Measurements from ENCODE around the gene ATP9A. TPM values are rescaled to one million over a fixed set of nuclear protein-coding genes. Genes with fewer than 3 reads are reported as not detected.

The ATP9A gene
- total and polyA plus RNA-seq, 2 of the 4 experiments (the other 2 are of a cell fraction), result 10.6 to 22.4 TPM

DNA sequence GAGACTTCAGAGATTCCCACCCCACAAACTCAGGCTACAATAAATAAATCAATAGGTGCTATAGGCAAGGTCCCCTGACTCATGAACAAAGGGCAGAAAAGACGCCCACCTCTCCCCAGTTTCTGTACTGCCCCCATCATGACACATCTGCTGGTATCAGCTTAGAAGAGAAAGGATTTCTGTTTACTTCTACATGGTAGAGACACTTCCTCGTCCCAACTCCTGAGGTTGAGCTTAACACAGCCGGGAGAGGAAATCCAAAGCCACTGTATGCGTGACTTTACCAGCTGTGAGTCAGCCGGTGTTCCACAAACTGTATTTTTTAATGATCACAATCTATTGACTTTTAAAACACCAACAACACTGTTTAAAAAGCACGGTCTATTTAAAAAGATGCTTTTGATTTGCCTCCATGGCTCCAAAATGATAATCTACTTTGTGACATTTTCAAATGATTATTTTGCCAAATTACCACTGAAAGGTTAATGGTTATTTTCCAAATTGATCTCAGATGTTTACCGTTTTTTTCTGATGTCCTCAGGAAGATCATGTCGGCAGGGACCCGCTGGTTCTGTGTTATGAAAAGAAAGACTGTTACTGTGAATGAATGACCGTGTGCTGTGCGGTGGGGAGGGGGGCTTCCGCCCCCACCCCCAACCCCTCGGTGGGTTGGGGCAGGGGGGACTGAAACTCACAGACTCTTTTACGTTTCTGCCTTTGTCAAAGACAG is 72.5 kb downstream of the ATP9A start:
- Histone ChIP-seq H3K9ac (ENCODE audit: low read depth, low read length) (peak overlapping the region; percentile 59), H3K4ac (ENCODE audit: low read depth, low read length) (peak overlapping the region; percentile 91), H3K27ac (ENCODE audit: insufficient read depth, low read length) (peak overlapping the region; percentile 90), H2BK15ac (ENCODE audit: low read depth, low read length) (peak overlapping the region; percentile 84; the same call in 1 of the 3 replicates), H3K9me1 (ENCODE audit: insufficient read depth, low read length) (peaks cover 12% of the 10 kb centered on the region), H3K4me2 (ENCODE audit: low read depth, low read length) (peak overlapping the region; percentile 85), H2AK9ac (replicated peaks; ENCODE audit: low read depth, low read length, poor library complexity) (peak overlapping the region; percentile 68), H4K20me1 (ENCODE audit: insufficient read depth, low read length) (no peaks in the 10 kb centered on the region), H3K79me1 (ENCODE audit: low read depth in 1 of 2, low read length in 2 of 2) (peaks cover 4 to 30% of the 10 kb centered on the region in 2 experiments; a peak in 3 of 4 replicates), H2AK5ac (ENCODE audit: low read depth, low read length) (peak overlapping the region; percentile 57; the same call in 1 of the 2 replicates), H4K8ac (ENCODE audit: low read depth in 2 of 2, low read length in 2 of 2) (peak overlapping the region; percentile 86 to 87; a peak in 3 of 4 replicates), H3K56ac (ENCODE audit: extremely low read depth, insufficient read depth, low read length) (peak overlapping the region; percentile 80; the same call in 1 of the 2 replicates), H2BK120ac (ENCODE audit: low read depth, low read length) (peak overlapping the region; percentile 96), H3K4me1 (ENCODE audit: control insufficient read depth, insufficient read depth, low read length) (peaks cover 13% of the 10 kb centered on the region), H4K5ac (ENCODE audit: low read depth, low read length) (peak overlapping the region; percentile 77), H2BK20ac (ENCODE audit: low read depth, low read length) (peak overlapping the region; percentile 93), H4K91ac (ENCODE audit: insufficient read depth, low read depth, low read length) (peak overlapping the region; percentile 89), H3K14ac (replicated peaks; ENCODE audit: low read depth, low read length) (peak overlapping the region; percentile 92), H3K18ac (ENCODE audit: low read depth, low read length) (peak overlapping the region; percentile 97), H3K23ac (ENCODE audit: low read depth, low read length) (peak overlapping the region; percentile 65), H2AFZ (replicated peaks; ENCODE audit: low read length, poor library complexity) (peak overlapping the region; percentile 71), H3K36me3 (ENCODE audit: control insufficient read depth, insufficient read depth, low read length) (peaks cover 3% of the 10 kb centered on the region), H2BK5ac (ENCODE audit: low read depth, low read length, poor library complexity, severe bottlenecking) (peak overlapping the region; percentile 74), H3K9me3 (ENCODE audit: control insufficient read depth, insufficient read depth, low read length) (no peaks in the 10 kb centered on the region), H3K27me3 (ENCODE audit: control insufficient read depth, insufficient read depth, low read length) (no peaks in the 10 kb centered on the region), H3K4me3 (ENCODE audit: insufficient read depth, low read depth, low read length) (peak overlapping the region; percentile 6; the same call in 1 of the 2 replicates)
- DNase-seq (peak; percentile 93), ATAC-seq (ENCODE audit: low read depth) (peak; percentile 95)
- in situ Hi-C loops (cut with MboI; ENCODE audit: low sequenced_read_pairs) (no loop called here), dilution Hi-C loops (cut with HindIII; ENCODE audit: low sequenced_read_pairs, unreplicated experiment) (no loop called here), intact Hi-C loops (cut with micrococcal nuclease) (loop anchor here (5.0 kb wide), 1 partner anchor 58 kb away; no protein-coding TSS in a partner anchor)
- CTCF ChIA-PET, result interaction anchor here (0.5 to 1.2 kb wide), 4 partner anchors 30 to 58 kb away, joined by 3 to 5 read pairs (median 5); no protein-coding TSS in a partner anchor
- POLR2A ChIA-PET (ENCODE audit: unreplicated experiment), result no interaction called here
- BruUV-seq (replicated peaks), result no TSS peak
- WGBS, 2 experiments (ENCODE audit: extremely low coverage in 2 of 2, insufficient read length in 1 of 2), result 0% methylated on average over 1 of the region's 14 CpGs; no CpG with 5 or more reads in 1 of the 2 experiments
- TF ChIP-seq MAZ (IDR thresholded peaks at IDR 0.05; ENCODE audit: borderline replicate concordance, low read depth, low read length) (no peak), SMC3 (IDR thresholded peaks at IDR 0.05; ENCODE audit: low read depth, low read length) (no peak), RFX5 (IDR thresholded peaks at IDR 0.05; ENCODE audit: low read depth, low read length) (no peak), RAD21 (IDR thresholded peaks at IDR 0.05; ENCODE audit: low read length) (no peak; the same call in 1 of the 2 replicates), MAFK (IDR thresholded peaks at IDR 0.05; ENCODE audit: low read depth, low read length) (no peak), RCOR1 (IDR thresholded peaks at IDR 0.05; ENCODE audit: insufficient replicate concordance, low read length) (peak; percentile 10), BHLHE40 (IDR thresholded peaks at IDR 0.05; ENCODE audit: low read depth, low read length) (peak; percentile 42; the same call in 1 of the 2 replicates), MXI1 (IDR thresholded peaks at IDR 0.05; ENCODE audit: borderline replicate concordance, low read depth, low read length) (no peak), CEBPB (IDR thresholded peaks at IDR 0.05; ENCODE audit: low read depth, low read length) (no peak), NFE2L2 (IDR thresholded peaks at IDR 0.05; ENCODE audit: low read depth, low read length) (no peak), POLR2A (IDR thresholded peaks at IDR 0.05; ENCODE audit: low read depth, low read length) (no peak), FOS (IDR thresholded peaks at IDR 0.05; ENCODE audit: low read depth, low read length) (peak; percentile 80)
- TF ChIP-seq, protein P1, sequence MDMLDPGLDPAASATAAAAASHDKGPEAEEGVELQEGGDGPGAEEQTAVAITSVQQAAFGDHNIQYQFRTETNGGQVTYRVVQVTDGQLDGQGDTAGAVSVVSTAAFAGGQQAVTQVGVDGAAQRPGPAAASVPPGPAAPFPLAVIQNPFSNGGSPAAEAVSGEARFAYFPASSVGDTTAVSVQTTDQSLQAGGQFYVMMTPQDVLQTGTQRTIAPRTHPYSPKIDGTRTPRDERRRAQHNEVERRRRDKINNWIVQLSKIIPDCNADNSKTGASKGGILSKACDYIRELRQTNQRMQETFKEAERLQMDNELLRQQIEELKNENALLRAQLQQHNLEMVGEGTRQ (IDR thresholded peaks at IDR 0.05; ENCODE audit: low read depth, low read length), result no peak
- TF ChIP-seq, protein P2, sequence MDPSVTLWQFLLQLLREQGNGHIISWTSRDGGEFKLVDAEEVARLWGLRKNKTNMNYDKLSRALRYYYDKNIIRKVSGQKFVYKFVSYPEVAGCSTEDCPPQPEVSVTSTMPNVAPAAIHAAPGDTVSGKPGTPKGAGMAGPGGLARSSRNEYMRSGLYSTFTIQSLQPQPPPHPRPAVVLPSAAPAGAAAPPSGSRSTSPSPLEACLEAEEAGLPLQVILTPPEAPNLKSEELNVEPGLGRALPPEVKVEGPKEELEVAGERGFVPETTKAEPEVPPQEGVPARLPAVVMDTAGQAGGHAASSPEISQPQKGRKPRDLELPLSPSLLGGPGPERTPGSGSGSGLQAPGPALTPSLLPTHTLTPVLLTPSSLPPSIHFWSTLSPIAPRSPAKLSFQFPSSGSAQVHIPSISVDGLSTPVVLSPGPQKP (IDR thresholded peaks at IDR 0.05; ENCODE audit: borderline replicate concordance, low read depth, low read length), result no peak
